Brain microvascular endothelial cell (primary cell): Measurements from ENCODE around the gene NBPF1.
"Not testable (repeated sequence)": the region's sequence is repeated elsewhere in the genome, so short reads cannot be mapped to it uniquely, and the experiment has no call there.

Source experiments
- DNase-seq: peaks from one replicate; pipeline ENCODE4 v3.0.0-alpha.2; 2020
- H3K27ac ChIP-seq: fragments of 250-450 bp; sonication (Bioruptor Pico); 2 replicates; pipeline ENCODE4 v1.5.1; 2020; ENCODE audit warnings: mild to moderate bottlenecking, moderate library complexity
- H3K27me3 ChIP-seq: fragments of 250-450 bp; sonication (Bioruptor Pico); replicated peaks from 2 replicates; pipeline ENCODE4 v1.5.1; 2020; ENCODE audit warnings: mild to moderate bottlenecking
- H3K36me3 ChIP-seq: fragments of 250-450 bp; sonication (Bioruptor Pico); replicated peaks from 2 replicates; pipeline ENCODE4 v1.5.1; 2020; ENCODE audit warnings: mild to moderate bottlenecking
- H3K4me3 ChIP-seq: 2 replicates; pipeline ENCODE4 v1.5.1; 2011; ENCODE audit warnings: low read depth, mild to moderate bottlenecking, control low read depth, low read length, moderate library complexity
- CTCF ChIP-seq: IDR thresholded peaks from 2 replicates; pipeline ENCODE4 v1.5.1; 2011; ENCODE audit warnings: low read depth, mild to moderate bottlenecking, moderate library complexity, low read length, control low read depth, inconsistent platforms; ENCODE audit errors: missing control alignments
- in situ Hi-C: cut with HindIII; loops from 2 replicates; pipeline ENCODE4 v1.10.0; 2017; ENCODE audit warnings: low sequenced_read_pairs, low pct_ligation_motif_present

NBPF1 gene

GRCh38 chr1:16637941-16638778, 24.8 kb upstream of the NBPF1 start:
- H3K36me3 ChIP-seq, DNase-seq, H3K27ac ChIP-seq, H3K4me3 ChIP-seq, in situ Hi-C loops, H3K27me3 ChIP-seq: not testable (repeated sequence)

GRCh38 chr1:16636551-16637195, 23.3 kb upstream of the NBPF1 start:
- H3K36me3 ChIP-seq: peaks cover 20% of the 10 kb centered on the region
- H3K27me3 ChIP-seq: not testable (repeated sequence)

GRCh38 chr1:16635959-16636358, 22.6 kb upstream of the NBPF1 start:
- H3K27me3 ChIP-seq, H3K27ac ChIP-seq, in situ Hi-C loops, DNase-seq, H3K4me3 ChIP-seq: not testable (repeated sequence)
- peaks cover 20% of the 10 kb centered on the region for H3K36me3 ChIP-seq

More at GRCh38 chr1:16636551-16637195, 23.3 kb upstream of the NBPF1 start:
- H3K4me3 ChIP-seq, in situ Hi-C loops, DNase-seq, H3K27ac ChIP-seq: not testable (repeated sequence)

GRCh38 chr1:16633540-16634282, 20.3 kb upstream of the NBPF1 start:
- in situ Hi-C loops, H3K27me3 ChIP-seq, H3K27ac ChIP-seq, H3K4me3 ChIP-seq, DNase-seq: not testable (repeated sequence)
- H3K36me3 ChIP-seq: peaks cover 36% of the 10 kb centered on the region

- in situ Hi-C loops, H3K27ac ChIP-seq, H3K27me3 ChIP-seq, DNase-seq, H3K4me3 ChIP-seq: not testable (repeated sequence)
- H3K36me3 ChIP-seq: peaks cover 46% of the 10 kb centered on the region
Measured at GRCh38 chr1:16632044-16632850, 18.9 kb upstream of the NBPF1 start.

GRCh38 chr1:16631248-16632043, 18.1 kb upstream of the NBPF1 start:
- Histone ChIP-seq H3K4me3 (no peak overlapping the region), H3K27ac (no peak overlapping the region), H3K36me3 (peaks cover 46% of the 10 kb centered on the region), H3K27me3 (no peaks in the 10 kb centered on the region)
- in situ Hi-C loops: no loop called here
- no peak for DNase-seq
- no peak for TF ChIP-seq CTCF

GRCh38 chr1:16630661-16631247, 17.4 kb upstream of the NBPF1 start:
- no peaks in the 10 kb centered on the region for H3K27me3 ChIP-seq
- H3K4me3 ChIP-seq: no peak overlapping the region
- H3K27ac ChIP-seq: no peak overlapping the region
- H3K36me3 ChIP-seq: peaks cover 47% of the 10 kb centered on the region
- DNase-seq: no peak
- in situ Hi-C loops: no loop called here
- TF ChIP-seq CTCF: no peak

GRCh38 chr1:16629916-16630530, 16.7 kb upstream of the NBPF1 start:
- DNase-seq, in situ Hi-C loops, H3K4me3 ChIP-seq, H3K27me3 ChIP-seq, H3K27ac ChIP-seq: not testable (repeated sequence)
- peaks cover 49% of the 10 kb centered on the region for H3K36me3 ChIP-seq
